ENCODE measurements around the gene ACSL6. TPM values are rescaled to one million over a fixed set of nuclear protein-coding genes. Genes with fewer than 3 reads are reported as not detected.
"Not testable (repeated sequence)": the region's sequence is repeated elsewhere in the genome, so short reads cannot be mapped to it uniquely, and the experiment has no call there.

Gene ACSL6
- total and polyA plus RNA-seq, 2 experiments from 2014 or later, result 1.7 to 2.4 TPM

- Histone ChIP-seq H3K4me2 (no peak overlapping the region), H3K4me3 (no peak overlapping the region), H3K4me1 (ENCODE audit: insufficient read depth) (no peaks in the 10 kb centered on the region), H4K20me1 (ENCODE audit: insufficient read depth, poor library complexity, severe bottlenecking) (no peaks in the 10 kb centered on the region), H3K9me2 (replicated peaks; ENCODE audit: insufficient read depth) (no peaks in the 10 kb centered on the region), H3K9me3 (ENCODE audit: low read depth) (no peaks in the 10 kb centered on the region), H3K36me3 (replicated peaks; ENCODE audit: insufficient read depth, low read depth) (no peaks in the 10 kb centered on the region), H3K27ac (no peak overlapping the region), H3K27me3 (peaks cover 3% of the 10 kb centered on the region), H3K79me2 (no peaks in the 10 kb centered on the region), H2AFZ (no peak overlapping the region)
- no peak for DNase-seq (ENCODE audit: low spot score)
- TF ChIP-seq CTCF (IDR thresholded peaks at IDR 0.05; ENCODE audit: poor library complexity) (no peak), EZH2phosphoT487 (IDR thresholded peaks at IDR 0.05; ENCODE audit: low read depth, severe bottlenecking, unreplicated experiment) (no peak), EZH2 (IDR thresholded peaks at IDR 0.05; ENCODE audit: borderline replicate concordance) (no peak)
- 85% methylated on average over 2 of the region's 2 CpGs for WGBS (ENCODE audit: low lambda C conversion rate, missing lambda C conversion rate)
These were observed 104.8 kb downstream of the ACSL6 start for GRCh38 chr5:131906668-131907067.

- not testable (repeated sequence) for DNase-seq (ENCODE audit: low spot score); H3K27ac ChIP-seq; H3K36me3 ChIP-seq (replicated peaks; ENCODE audit: insufficient read depth, low read depth); H3K4me2 ChIP-seq; H3K4me3 ChIP-seq; H3K79me2 ChIP-seq; H3K9me2 ChIP-seq (replicated peaks; ENCODE audit: insufficient read depth); H3K4me1 ChIP-seq (ENCODE audit: insufficient read depth); H3K9me3 ChIP-seq (ENCODE audit: low read depth); H2AFZ ChIP-seq; H4K20me1 ChIP-seq (ENCODE audit: insufficient read depth, poor library complexity, severe bottlenecking); H3K27me3 ChIP-seq
- 88% methylated on average over 1 of the region's 1 CpG for WGBS (ENCODE audit: low lambda C conversion rate, missing lambda C conversion rate)
These were observed 109.2 kb downstream of the ACSL6 start for GRCh38 chr5:131902266-131902665.

Other genes starting within 250 kb of the ACSL6 start
- gene FNIP1, start 214.6 kb downstream of the ACSL6 start, total RNA-seq, result 62.8 and 73.4 TPM in 2 replicates
- 20.7 and 21.3 TPM in 2 replicates for gene FNIP1, start 214.6 kb downstream of the ACSL6 start, polyA plus RNA-seq
- gene MEIKIN, start 66.0 kb downstream of the ACSL6 start, total RNA-seq, result not detected in 2 replicates
- not detected in 2 replicates for gene MEIKIN, start 66.0 kb downstream of the ACSL6 start, polyA plus RNA-seq
- gene IL3, start 49.0 kb upstream of the ACSL6 start, total RNA-seq, result 0.37 TPM in 1 of 2 replicates, not detected in the other
- gene IL3, start 49.0 kb upstream of the ACSL6 start, polyA plus RNA-seq, result not detected in 2 replicates
- gene CSF2, start 62.1 kb upstream of the ACSL6 start, total RNA-seq, result 1.0 TPM in 1 of 2 replicates, not detected in the other
- gene CSF2, start 62.1 kb upstream of the ACSL6 start, polyA plus RNA-seq, result not detected in 2 replicates
- gene P4HA2, start 216.2 kb upstream of the ACSL6 start, total RNA-seq, result 139 and 140 TPM in 2 replicates
- gene P4HA2, start 216.2 kb upstream of the ACSL6 start, polyA plus RNA-seq, result 217 and 246 TPM in 2 replicates
- 7.3 and 16.4 TPM in 2 replicates for gene PDLIM4, start 246.0 kb upstream of the ACSL6 start, total RNA-seq
- 102 and 125 TPM in 2 replicates for gene PDLIM4, start 246.0 kb upstream of the ACSL6 start, polyA plus RNA-seq

All from hepatocyte (in vitro differentiated cells).